Psoas muscle (tissue), 8 donors: ENCODE results near the gene KIF24. TPM values are rescaled to one million over a fixed set of nuclear protein-coding genes. Genes with fewer than 3 reads are reported as not detected.

Experiments
- ATAC-seq, 4 donors: fragments of 200-7000 bp; cut with Tn5 transposase; one replicate each; pipeline ENCODE4 v1.9.1; 2020; ENCODE audit warnings: moderate library complexity in 3 of 4, mild to moderate bottlenecking in 2 of 4
- DNase-seq, 2 donors: peaks; one replicate each; pipeline ENCODE4 v3.0.0-alpha.2; 2020
- H3K27ac ChIP-seq: fragments of 200-600 bp; one replicate; pipeline ENCODE4 v1.8.0; 2022
- H3K27me3 ChIP-seq, 3 donors: fragments of 200-600 bp in 1 of 3; one replicate each; pipeline versions ENCODE4 v1.6.1 to v1.8.0; 2013 to 2022; ENCODE audit warnings: low read length in 2 of 3, mild to moderate bottlenecking in 2 of 3, moderate library complexity in 1 of 3; ENCODE audit not compliant: insufficient read depth in 3 of 3
- H3K36me3 ChIP-seq, 2 donors: fragments of 200-600 bp in 1 of 2; one replicate each; pipeline versions ENCODE4 v1.6.1 to v1.8.0; 2013 to 2022; ENCODE audit warnings: low read depth in 1 of 2, mild to moderate bottlenecking in 1 of 2, moderate library complexity in 1 of 2; ENCODE audit not compliant: insufficient read depth in 1 of 2
- H3K4me1 ChIP-seq: fragments of 200-600 bp; one replicate; pipeline ENCODE4 v1.8.0; 2022
- H3K4me3 ChIP-seq: fragments of 200-600 bp; one replicate; pipeline ENCODE4 v1.8.0; 2022; ENCODE audit warnings: mild to moderate bottlenecking
- H3K9me3 ChIP-seq: fragments of 200-600 bp; one replicate; pipeline ENCODE4 v1.8.0; 2022
- WGBS, 3 donors: extraction: QIAGEN DNeasy Blood & Tissue Kit; methylation state at CpG; one replicate each; pipeline versions ENCODE4 v1.1.6 to v1.1.7; 2013; 5-methylcytosine and 5-hydroxymethylcytosine counted together
- intact Hi-C, 2 donors: fragments of 100-400 bp; cut with DNase I; formaldehyde crosslinking; loops; one replicate each; pipeline versions ENCODE4 v1.11.0 to v1.14.2; 2022
- polyA plus RNA-seq, 3 donors: library from polyadenylated mRNA; stranded (reverse); fragments of 200-250 nt; gene quantifications; one replicate each; pipeline ENCODE4 v1.2.3, GENCODE V29; 2013
- total RNA-seq, 4 donors: library from RNA; stranded (reverse); fragmentation: NEBNext Ultra II Directional in 2 of 4; extraction: Animal tissue kit (Norgen Biotek cat#: 25700) in 2 of 4; gene quantifications; one replicate each; pipeline versions ENCODE4 v1.2.1 to v1.2.4, GENCODE V29; 2021 to 2023
- TF ChIP-seq, protein P1 (sequence below): fragments of 200-600 bp; IDR thresholded peaks from one replicate; pipeline ENCODE4 v1.8.0; 2022; ENCODE audit warnings: antibody characterized with exemption
- donor health status: healthy with polysubstance abuse.
- donor health status: DM: no; HTN: no; CAD: no; lungs with moderate emphysema.
- donor health status: Bipolar disorder and iron deficiency.
- donor health status: healthy.
- donor health status: DM: yes; HTN: yes; CAD: no.
- donor health status: DM: no; HTN: no; CAD: no.
- donor health status: DM: no; HTN: no; CAD: no.
- donor health status: DM: yes; HTN: yes; CAD: no.

The KIF24 gene
- total and polyA plus RNA-seq, 7 donors = 0.10 to 1.6 (median 0.50) TPM

DNA sequence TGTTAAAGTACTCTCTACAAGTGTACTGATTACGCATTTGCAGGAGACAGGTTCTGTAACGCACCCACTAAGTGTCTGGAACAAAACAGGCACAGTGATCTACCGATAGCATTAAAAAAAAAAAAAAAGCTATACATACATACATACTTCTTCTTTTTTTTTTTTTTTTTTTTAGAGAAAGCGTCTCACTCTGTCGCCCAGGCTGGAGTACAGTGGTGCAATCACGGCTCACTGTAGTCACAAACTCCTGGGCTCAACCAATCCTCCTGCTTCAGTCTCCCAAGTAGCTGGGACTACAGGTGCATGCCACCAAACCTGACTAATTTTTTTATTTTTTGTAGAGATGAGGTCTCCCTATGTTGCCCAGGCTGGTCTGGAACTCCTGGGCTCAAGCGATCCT lies 7.6 kb downstream of the KIF24 start:
- no peaks in the 10 kb centered on the region for H3K9me3 ChIP-seq
- no peak overlapping the region for H3K27ac ChIP-seq
- DNase-seq (no peak), ATAC-seq (no peak)
- 90 to 95% (median 91%) methylated on average over 7 of the region's 7 CpGs for WGBS, 3 donors
- intact Hi-C loops = no loop called here
- H3K27me3 ChIP-seq = no peaks in the 10 kb centered on the region
- no peak overlapping the region for H3K4me3 ChIP-seq
- TF ChIP-seq, protein P1, sequence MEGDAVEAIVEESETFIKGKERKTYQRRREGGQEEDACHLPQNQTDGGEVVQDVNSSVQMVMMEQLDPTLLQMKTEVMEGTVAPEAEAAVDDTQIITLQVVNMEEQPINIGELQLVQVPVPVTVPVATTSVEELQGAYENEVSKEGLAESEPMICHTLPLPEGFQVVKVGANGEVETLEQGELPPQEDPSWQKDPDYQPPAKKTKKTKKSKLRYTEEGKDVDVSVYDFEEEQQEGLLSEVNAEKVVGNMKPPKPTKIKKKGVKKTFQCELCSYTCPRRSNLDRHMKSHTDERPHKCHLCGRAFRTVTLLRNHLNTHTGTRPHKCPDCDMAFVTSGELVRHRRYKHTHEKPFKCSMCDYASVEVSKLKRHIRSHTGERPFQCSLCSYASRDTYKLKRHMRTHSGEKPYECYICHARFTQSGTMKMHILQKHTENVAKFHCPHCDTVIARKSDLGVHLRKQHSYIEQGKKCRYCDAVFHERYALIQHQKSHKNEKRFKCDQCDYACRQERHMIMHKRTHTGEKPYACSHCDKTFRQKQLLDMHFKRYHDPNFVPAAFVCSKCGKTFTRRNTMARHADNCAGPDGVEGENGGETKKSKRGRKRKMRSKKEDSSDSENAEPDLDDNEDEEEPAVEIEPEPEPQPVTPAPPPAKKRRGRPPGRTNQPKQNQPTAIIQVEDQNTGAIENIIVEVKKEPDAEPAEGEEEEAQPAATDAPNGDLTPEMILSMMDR = no peak
- no peaks in the 10 kb centered on the region for H3K36me3 ChIP-seq
- H3K4me1 ChIP-seq = peaks cover 15% of the 10 kb centered on the region

DNA sequence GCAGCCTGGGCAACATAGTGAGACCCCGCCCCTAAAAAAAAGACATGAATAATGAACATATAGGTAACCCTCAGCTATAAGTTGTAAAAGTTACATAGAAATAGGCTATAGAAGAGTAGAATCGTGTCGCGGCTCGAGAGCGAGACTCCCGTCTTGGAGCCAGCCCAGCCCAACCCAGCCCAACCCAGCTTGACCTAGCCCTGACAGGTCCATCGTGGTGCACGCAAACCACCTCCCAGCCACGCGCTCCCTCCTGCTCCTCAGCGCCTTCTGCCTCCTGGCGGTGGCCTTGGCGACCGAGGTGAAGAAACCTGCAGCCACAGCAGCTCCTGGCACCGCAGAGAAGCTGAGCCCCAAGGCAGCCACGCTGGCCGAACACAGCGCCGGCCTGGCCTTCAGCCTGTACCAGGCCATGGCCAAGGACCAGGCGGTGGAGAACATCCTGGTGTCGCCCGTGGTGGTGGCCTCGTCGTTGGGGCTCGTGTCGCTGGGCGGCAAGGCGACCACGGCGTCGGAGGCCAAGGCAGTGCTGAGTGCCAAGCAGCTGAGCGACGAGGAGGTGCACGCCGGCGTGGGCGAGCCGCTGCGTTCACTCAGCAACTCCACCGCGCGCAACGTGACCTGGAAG lies 10.8 kb downstream of the KIF24 start:
- no peak overlapping the region for H3K4me3 ChIP-seq
- intact Hi-C loops = no loop called here
- no peak for DNase-seq
- no peaks in the 10 kb centered on the region for H3K36me3 ChIP-seq
- H3K27ac ChIP-seq = no peak overlapping the region
- ATAC-seq = no peak
- no peaks in the 10 kb centered on the region for H3K9me3 ChIP-seq
- WGBS, 3 donors = 94 to 96% (median 96%) methylated on average over 43 to 44 of the region's 44 CpGs
- peaks cover 7% of the 10 kb centered on the region for H3K4me1 ChIP-seq
- TF ChIP-seq, protein P1 = no peak
- H3K27me3 ChIP-seq = no peaks in the 10 kb centered on the region

DNA sequence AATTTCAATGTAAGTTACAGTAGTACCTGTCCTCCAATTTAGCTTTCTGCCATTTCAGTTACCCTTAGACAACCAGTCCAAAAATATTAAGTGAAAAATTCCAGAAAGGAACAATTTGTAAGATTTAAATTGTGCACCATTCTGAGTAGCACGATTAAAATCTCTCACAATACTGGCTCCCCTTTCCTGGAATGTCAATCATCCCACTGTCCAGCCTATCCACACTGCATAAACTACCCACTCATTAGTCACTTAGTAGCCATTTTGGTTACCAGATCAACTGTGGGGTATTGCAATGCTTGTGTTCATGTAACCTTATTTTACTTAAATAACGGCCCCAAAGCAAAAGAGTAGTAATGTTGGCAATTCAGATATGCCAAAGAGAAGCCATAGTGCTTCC lies 11.6 kb downstream of the KIF24 start:
- Histone ChIP-seq H3K4me3 (no peak overlapping the region), H3K27me3 (no peaks in the 10 kb centered on the region), H3K27ac (no peak overlapping the region), H3K4me1 (no peaks in the 10 kb centered on the region), H3K36me3 (no peaks in the 10 kb centered on the region), H3K9me3 (no peaks in the 10 kb centered on the region)
- TF ChIP-seq, protein P1 = no peak
- 82 to 89% (median 85%) methylated on average over 2 of the region's 2 CpGs for WGBS, 3 donors
- ATAC-seq (no peak), DNase-seq (no peak)
- intact Hi-C loops = no loop called here

DNA sequence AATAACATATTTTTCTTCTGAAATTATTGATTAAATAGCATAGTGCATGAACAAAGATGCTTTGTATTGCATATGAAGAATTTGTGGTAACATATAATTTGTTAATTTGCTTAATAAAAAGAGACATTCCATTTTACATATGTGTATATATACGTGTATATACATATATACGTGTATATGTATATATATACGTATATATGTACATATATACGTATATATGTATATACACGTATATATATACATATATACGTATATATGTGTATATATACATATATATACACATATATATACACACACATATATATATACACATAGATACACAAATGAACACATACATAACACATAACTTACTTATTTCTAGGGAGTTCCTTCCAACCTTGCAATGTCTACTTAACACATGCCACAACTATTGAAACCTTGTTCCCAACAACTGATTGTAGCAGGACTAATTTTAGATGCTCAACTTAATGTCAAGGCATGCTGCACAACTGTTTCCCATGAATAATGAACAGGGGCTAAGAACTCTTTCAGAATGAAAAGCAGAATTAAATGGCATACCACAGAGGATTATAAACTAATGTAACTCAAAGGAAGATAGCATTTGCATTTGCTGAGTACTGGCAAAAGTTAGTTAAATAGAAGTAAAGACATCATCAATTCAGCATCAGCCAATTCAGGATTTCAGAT lies 17.4 kb downstream of the KIF24 start:
- intact Hi-C loops = no loop called here
- ATAC-seq (no peak), DNase-seq (no peak)
- H3K4me1 ChIP-seq = no peaks in the 10 kb centered on the region
- H3K4me3 ChIP-seq = no peak overlapping the region
- H3K27me3 ChIP-seq = no peaks in the 10 kb centered on the region
- no peak overlapping the region for H3K27ac ChIP-seq
- TF ChIP-seq, protein P1 = no peak
- no peaks in the 10 kb centered on the region for H3K36me3 ChIP-seq
- H3K9me3 ChIP-seq = no peaks in the 10 kb centered on the region
- WGBS, 3 donors = 83 to 93% (median 90%) methylated on average over 6 of the region's 6 CpGs
